CD4-positive, alpha-beta T cell treated with Interleukin-6 for 4 hours (primary cell): ENCODE data around the gene CNN2.

ENCODE experiments used
- DNase-seq: peaks from one replicate; pipeline ENCODE4 v3.0.0-alpha.2; 2020; ENCODE audit warnings: mixed read lengths

CNN2 gene

DNA sequence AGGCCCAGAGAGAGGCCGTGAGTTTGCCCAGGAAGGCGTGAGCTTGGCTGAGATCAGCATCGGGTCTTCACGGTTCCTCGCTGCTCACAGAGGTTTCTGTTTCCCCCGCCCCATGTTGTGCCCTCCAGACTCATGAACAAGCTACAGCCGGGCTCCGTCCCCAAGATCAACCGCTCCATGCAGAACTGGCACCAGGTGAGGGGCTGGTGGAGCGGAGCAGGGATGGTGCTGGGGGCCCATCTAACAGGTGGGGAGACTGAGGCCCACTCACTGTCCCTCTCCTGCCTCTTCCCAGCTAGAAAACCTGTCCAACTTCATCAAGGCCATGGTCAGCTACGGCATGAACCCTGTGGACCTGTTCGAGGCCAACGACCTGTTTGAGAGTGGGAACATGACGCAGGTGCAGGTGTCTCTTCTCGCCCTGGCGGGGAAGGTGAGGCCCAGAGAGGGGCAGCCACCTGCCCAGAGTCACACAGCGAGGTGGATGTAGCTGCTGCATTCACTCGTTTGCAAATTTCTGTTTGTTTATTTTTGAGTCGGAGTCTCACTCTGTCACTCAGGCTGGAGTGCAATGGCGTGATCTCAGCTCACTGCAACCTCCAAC is 6.0 kb downstream of the CNN2 start:
- DNase-seq: no peak

DNA sequence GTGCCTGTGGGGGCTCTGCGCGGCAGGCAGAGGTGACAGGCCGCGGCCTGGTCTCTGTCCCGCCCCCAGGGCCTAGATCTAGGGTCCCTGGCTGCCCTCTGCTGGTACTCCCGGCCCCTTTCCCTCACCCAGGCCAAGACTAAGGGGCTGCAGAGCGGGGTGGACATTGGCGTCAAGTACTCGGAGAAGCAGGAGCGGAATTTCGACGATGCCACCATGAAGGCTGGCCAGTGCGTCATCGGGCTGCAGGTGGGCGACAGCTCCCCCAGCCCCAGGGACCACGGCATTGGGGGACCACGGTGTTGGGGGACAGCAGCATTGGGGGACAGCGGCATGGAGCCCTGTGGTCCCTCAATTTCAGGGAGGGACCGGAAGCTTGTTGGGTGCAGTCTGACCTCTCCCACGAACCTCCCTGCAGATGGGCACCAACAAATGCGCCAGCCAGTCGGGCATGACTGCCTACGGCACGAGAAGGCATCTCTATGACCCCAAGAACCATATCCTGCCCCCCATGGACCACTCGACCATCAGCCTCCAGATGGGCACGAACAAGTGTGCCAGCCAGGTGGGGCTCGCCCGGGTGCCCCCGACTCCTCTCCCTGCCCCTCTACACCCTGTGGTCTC is 9.7 kb downstream of the CNN2 start:
- DNase-seq: peak; percentile 36

DNA sequence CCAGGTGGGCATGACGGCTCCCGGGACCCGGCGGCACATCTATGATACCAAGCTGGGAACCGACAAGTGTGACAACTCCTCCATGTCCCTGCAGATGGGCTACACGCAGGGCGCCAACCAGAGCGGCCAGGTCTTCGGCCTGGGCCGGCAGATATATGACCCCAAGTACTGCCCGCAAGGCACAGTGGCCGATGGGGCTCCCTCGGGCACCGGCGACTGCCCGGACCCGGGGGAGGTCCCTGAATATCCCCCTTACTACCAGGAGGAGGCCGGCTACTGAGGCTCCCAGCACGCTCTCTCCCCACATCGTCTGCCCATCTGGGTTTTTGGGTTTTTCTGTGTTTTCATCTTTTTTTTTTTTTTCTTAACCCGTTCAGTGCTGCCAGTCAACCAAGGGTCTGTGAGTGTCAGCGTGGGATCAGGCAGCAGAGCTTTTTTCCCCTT is 11.2 kb downstream of the CNN2 start:
- no peak for DNase-seq

DNA sequence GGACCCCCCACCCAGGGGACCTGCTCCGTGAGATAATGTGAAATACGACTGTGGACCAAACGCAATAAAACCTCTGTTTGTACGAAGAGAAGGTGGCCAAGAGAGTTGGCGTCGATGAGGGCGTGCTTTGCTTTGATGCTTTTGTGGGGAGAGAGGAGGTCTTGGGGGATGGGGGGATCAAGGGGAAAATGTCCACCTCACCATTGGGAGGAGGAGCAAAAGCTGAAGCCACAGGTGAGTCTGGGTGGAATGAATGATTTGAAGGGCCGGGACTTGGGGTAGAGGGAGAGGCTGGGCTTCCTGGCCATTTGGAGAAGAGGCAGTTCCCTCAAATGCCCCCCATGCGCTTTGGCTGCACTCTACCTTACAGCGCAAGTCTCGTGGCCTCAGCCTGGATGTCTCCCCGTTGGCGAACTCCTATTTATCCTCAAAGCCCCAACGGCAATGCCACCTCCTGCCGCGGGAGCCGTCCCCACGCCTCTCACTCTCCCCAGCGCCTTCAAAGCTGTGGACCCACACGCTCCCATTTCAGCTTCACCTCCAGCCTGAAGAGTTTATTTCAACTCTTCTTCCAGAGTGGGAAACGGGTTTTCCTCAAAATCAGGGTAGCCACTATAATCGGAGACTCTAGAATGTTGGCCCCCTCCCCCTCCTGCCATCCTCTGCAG is 12.7 kb downstream of the CNN2 start:
- DNase-seq: no peak

DNA sequence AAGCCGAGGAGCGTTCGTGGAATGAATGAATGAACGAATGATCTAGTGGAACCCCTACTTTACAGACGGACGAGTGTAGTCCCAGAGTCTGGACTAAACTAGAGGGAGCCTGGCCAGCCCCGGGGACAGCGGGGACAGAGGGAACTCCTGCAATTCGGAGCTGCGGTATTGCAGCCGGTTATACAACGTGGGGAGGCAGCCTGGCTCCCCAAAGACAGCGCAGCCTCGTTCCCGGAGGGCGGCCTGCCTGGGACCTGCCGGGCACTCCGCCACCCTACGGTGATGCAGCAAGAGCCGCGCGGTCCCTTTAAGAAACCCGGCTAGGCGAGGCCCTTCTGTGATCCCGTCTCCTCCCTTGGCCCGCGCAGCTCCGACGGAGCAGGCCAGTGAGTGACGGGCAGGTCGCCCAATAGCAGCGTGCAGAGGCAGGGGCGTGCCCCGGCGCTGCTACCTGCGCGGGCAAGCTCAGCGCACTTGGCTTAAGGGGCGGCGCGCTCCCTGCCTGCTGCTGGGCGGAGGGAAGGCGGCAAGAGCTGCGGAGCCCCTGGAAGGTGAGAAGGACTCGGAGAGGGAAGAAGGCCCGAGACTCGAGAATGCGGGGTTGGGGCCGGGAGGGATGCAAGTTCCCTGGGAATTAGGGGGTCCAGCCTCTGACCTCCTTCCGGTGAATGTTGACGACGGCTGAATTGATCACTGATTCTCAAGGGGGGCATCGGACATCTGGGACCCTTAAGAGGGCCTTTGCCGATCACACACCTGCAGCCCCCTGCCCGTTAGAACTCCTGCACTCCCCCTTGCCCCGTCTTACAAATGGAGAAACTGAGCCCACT is 13.5 kb downstream of the CNN2 start, which contains the start of gene ABCA7:
Gene ABCA7, plus strand, starts transcription at position 462 of the 830 bp plus-strand sequence. CDS start 1,255 bp downstream, outside the sequence.
- DNase-seq: peak; percentile 99

DNA sequence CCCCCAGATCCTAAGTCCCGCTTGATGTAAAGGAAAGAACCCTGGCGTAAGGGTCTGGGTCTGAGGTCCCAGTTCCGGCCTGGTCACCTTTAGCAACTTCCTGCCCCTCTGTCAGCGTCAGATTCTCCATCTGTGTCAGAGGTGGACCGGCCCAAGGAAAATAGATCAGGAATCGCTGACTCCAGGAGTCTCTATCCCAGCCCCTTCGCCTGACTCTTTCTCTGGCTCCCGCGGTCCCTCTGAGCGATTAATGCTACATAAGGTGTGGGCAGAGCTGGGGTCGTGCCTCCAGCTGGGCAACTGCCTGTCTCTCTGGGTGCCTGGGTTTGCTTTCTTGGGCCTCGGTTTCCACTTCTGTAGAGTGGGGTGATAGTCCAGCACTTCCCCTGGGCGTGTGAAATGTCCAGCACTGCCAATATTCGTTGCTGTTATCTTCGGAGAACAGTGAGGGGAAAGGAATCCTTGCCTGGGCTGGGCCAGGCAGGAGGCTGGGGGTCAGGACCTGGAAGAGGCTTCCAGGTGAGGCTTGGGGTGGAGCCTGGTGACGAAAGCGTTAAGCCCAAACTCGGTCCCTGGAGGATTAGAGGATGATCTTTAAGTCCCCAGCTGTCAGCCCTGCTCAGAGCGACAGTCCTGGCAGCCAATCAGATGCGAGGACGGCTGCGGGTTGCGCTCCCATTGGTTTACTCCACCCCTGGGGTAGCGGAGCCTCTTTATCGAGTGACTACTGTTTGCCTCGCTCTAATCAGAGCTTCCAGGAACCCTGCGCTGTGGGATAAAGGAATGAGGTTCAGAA is 14.3 kb downstream of the CNN2 start:
- peak; percentile 93 for DNase-seq

DNA sequence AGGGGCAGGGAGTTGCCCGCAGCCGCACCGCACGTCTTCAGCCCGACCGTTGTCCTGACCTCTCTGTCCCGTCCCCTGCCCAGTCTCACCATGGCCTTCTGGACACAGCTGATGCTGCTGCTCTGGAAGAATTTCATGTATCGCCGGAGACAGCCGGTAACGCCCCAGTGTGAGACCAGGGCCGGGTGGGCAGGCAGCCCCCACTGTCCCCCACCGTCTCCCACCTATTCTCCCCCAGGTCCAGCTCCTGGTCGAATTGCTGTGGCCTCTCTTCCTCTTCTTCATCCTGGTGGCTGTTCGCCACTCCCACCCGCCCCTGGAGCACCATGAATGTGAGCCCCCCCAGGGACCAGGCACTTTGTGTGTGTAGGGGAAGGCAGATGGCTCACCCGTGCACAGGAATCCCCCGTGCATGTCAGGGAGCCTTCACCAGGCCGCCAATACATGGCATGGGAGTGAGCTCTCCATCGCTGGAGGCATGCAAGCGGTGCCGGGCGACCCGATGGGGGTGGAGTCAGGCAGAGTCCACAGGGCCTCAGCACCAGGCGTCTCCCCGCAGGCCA is 14.9 kb downstream of the CNN2 start:
- no peak for DNase-seq

DNA sequence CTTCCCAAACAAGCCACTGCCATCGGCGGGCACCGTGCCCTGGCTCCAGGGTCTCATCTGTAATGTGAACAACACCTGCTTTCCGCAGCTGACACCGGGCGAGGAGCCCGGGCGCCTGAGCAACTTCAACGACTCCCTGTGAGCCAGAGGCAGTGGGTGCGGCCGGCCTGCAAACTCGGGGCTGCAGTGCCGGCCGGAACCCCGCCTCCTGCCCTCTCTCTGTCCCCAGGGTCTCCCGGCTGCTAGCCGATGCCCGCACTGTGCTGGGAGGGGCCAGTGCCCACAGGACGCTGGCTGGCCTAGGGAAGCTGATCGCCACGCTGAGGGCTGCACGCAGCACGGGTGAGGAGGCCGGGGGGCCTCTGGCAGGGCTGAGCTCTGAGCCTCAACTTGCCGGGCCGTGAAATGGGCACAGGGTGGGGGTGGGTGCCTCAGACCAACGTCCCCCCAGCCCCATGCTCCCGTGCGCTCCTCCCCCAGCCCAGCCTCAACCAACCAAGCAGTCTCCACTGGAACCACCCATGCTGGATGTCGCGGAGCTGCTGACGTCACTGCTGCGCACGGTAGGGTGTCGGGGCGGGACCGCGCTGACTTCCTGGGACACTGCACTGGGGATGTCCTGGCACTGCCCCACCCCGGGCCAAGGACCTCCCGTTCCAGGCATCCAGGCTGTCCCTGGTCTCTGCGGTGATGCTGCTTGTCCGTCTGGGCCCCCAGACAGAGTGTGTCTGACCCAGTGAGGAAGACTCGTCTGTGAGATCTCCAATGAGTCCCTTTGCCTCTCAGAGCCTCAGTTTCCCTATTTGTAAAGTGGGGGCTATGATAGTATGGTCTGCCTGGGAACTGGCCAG is 15.7 kb downstream of the CNN2 start:
- DNase-seq: no peak

DNA sequence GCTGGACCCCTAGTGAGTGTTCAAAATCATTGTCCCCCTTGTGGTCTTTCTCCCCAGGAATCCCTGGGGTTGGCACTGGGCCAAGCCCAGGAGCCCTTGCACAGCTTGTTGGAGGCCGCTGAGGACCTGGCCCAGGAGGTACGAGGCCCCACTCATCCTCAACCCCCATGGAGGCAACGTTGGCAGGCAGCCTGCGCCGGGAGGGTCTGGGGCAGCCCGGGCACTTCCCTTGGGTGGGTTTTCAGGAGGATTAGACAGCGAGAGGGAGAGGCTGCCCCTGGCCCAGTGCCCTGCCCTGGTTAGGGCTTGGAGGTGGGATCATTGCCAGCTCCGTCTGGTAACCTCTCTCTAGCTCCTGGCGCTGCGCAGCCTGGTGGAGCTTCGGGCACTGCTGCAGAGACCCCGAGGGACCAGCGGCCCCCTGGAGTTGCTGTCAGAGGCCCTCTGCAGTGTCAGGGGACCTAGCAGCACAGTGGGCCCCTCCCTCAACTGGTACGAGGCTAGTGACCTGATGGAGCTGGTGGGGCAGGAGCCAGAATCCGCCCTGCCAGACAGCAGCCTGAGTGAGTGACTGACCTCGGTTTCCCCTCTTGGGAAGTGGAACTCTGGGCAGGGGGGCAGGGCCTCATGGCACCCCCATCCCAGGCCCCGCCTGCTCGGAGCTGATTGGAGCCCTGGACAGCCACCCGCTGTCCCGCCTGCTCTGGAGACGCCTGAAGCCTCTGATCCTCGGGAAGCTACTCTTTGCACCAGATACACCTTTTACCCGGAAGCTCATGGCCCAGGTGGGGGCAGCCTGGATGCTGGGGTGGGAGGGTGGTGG is 16.5 kb downstream of the CNN2 start:
- DNase-seq: no peak

DNA sequence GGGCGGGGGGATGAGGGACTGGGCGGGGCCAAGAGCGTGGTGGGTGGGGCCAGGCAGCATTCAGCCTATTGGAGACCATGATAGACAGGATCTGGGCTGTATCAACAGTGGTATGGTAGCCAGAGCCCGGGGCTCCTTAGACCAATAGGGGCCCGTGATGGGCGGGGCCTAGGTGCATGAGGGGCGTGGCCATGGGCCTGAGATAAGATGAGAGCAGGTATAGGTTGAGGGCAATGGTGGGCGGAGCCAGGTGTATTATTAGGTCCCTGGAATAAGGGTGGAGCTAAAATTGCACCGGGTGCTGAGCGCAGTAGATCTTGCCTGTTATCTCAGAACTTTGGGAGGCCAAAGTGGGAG is 18.8 kb downstream of the CNN2 start:
- peak; percentile 47 for DNase-seq

DNA sequence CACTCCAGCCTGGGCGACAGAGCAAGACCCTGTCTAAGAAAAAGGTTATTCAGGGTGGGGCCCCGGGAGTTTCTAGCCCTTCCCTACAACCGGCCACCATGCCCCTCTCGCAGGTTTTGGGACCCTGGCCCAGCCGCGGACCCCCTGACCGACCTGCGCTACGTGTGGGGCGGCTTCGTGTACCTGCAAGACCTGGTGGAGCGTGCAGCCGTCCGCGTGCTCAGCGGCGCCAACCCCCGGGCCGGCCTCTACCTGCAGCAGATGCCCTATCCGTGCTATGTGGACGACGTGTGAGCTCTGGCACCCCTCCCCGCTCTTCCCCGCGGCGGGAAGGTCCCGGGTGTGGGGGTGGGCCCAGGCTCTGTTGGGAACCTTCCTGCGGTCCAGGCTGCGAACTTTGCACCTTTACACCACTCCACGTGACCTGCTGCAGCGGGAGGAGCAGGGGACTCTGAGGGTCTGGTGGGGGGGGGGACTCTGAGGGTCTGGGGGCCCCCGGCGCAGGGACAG is 19.8 kb downstream of the CNN2 start:
- DNase-seq: no peak

DNA sequence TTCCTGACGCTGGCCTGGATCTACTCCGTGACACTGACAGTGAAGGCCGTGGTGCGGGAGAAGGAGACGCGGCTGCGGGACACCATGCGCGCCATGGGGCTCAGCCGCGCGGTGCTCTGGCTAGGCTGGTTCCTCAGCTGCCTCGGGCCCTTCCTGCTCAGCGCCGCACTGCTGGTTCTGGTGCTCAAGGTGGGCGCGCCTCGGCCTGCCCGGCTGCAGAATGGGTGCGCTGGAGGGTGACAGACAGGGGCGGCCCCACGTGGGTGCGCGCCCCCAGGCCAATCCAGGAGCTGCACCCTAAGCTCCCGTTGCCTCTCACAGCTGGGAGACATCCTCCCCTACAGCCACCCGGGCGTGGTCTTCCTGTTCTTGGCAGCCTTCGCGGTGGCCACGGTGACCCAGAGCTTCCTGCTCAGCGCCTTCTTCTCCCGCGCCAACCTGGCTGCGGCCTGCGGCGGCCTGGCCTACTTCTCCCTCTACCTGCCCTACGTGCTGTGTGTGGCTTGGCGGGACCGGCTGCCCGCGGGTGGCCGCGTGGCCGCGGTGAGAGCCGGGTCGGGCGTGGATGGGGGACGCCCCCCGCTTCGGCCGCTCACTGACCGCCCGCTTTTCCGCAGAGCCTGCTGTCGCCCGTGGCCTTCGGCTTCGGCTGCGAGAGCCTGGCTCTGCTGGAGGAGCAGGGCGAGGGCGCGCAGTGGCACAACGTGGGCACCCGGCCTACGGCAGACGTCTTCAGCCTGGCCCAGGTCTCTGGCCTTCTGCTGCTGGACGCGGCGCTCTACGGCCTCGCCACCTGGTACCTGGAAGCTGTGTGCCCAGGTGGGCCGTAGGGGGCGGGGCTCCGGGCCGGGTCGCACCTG is 20.7 kb downstream of the CNN2 start:
- peak; percentile 4 for DNase-seq

DNA sequence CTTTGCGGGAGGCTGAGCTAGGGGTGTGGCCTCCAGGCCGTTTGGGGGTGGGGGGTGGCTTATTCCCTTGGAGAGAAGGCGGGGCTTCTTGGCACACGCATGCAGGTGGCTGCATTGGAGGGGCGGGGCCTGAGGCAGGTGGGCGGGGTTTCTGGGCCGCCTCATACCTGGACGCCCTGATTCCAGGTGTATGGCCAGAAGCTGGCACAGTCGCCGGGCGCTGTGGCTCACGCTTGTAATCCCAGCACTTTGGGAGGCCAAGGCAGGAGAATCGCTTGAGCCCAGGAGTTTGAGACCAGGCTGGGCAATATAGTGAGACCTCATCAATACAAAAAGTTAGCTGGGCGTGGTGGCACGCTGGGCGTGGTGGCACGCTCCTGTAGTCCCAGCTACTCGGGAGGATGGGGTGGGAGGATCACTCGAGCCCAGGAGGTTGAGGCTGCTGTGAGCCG is 21.3 kb downstream of the CNN2 start:
- peak; percentile 3 for DNase-seq

DNA sequence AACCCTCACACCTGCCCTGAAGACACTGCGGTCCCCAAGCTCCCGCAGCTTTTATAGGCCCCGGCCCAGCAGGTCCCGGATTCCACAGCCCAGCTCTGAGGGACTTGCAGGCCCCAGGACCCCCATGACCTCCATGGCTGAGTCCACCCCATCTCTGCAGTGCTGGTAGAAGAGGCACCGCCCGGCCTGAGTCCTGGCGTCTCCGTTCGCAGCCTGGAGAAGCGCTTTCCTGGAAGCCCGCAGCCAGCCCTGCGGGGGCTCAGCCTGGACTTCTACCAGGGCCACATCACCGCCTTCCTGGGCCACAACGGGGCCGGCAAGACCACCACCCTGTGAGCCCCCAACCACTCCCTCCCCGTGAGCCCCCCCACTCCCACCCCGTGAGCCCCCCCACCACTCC is 22.7 kb downstream of the CNN2 start:
- DNase-seq: no peak

DNA sequence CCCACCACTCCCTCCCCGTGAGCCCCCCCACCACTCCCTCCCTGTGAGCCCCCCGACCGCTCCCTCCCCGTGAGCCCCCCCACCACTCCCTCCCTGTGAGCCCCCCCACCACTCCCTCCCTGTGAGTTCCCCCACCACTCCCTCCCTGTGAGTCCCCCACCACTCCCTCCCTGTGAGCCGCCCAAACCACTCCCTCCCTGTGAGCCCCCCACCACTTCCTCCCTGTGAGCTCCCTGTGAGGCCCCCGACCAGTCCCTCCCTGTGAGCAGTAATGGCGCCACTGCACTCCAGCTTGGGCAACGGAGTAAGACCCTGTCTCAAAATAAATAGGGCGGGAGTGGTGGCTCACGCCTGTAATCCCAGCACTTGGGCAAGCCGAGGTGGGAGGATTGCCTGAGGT is 23.4 kb downstream of the CNN2 start:
- no peak for DNase-seq

DNA sequence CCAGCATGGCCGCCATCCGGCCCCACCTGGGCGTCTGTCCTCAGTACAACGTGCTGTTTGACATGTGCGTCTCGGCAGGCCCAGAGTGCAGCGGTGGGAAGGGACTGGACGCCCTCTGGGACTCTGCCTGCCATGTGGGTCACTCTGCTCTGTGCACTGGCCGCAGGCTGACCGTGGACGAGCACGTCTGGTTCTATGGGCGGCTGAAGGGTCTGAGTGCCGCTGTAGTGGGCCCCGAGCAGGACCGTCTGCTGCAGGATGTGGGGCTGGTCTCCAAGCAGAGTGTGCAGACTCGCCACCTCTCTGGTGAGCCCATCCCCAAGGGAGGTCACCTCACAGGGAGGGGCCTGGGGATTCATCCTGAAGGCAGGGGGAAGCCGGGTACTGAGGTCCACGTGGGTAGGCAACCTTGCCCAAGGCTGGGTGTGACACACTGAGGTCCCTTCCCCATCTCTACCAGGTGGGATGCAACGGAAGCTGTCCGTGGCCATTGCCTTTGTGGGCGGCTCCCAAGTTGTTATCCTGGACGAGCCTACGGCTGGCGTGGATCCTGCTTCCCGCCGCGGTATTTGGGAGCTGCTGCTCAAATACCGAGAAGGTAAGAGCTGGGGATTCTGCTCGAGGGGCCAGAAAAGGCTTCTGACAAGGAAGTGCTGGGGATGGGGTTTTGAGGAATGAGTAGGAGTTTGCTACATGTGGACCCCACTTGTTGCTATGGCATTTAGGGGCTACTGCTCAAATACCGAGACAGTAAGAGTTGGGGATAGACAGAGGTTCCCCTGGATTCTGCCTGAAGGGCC is 24.8 kb downstream of the CNN2 start:
- DNase-seq: no peak

DNA sequence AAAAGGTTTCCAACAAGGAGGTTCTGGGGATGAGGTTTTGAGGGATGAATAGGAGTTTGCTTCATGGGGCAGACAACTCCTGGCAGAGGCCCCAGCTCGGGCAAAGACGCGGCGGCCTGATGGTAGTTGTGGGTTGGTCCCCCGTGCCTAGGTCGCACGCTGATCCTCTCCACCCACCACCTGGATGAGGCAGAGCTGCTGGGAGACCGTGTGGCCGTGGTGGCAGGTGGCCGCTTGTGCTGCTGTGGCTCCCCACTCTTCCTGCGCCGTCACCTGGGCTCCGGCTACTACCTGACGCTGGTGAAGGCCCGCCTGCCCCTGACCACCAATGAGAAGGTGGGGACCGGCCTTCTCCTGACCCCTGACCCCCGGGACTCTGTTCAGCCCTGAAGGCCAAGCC is 25.4 kb downstream of the CNN2 start:
- no peak for DNase-seq

DNA sequence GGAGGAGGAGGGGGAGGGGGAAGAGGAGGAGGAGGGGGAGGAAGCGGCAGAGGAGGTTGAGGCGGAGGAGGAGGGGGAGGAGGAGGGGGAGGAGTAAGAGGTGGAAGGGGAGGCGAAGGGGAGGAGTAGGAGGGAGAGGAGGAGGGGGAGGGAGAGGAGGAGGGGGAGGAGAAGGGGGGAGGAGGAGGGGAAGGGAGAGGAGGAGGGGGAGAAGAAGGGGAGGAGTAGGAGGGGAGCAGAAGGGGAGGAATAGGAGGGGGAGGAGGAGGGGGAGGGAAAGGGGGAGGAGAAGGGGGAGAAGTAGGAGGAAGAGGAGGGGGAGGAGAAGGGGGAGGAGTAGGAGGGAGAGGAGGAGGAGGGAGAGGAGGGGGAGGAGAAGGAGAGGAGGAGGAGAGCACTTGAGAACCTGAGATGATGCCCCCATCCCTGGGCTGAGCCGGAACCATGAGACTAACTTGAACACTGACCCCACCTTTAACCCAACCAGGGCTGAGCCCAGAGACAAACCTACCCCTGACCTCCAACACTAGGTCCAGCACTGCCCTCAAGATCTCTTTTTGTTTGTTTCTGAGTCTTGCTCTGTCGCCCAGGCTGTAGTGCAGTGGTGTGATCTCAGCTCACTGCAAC is 26.1 kb downstream of the CNN2 start:
- peak; percentile 41 for DNase-seq
